ENCODE measurements around the gene NEDD8. TPM values are rescaled to one million over a fixed set of nuclear protein-coding genes. Genes with fewer than 3 reads are reported as not detected.

NEDD8 gene
- total RNA-seq, 1 donor from 2014 or later: 73.5 TPM

GRCh38 chr14:24196071-24197055 lies 35.8 kb downstream of the NEDD8 start:
- DNase-seq: peak; percentile 16

GRCh38 chr14:24195186-24196070 lies 36.7 kb downstream of the NEDD8 start, which contains the start of gene TM9SF1:
Gene TM9SF1 (minus strand): TSS chr14:24195441. CDS start chr14:24195019, 422 bp downstream.
- DNase-seq: peak; percentile 83

- DNase-seq: no peak
Measured at GRCh38 chr14:24194873-24195185, 37.3 kb downstream of the NEDD8 start.

- no peak for DNase-seq
Measured at GRCh38 chr14:24194186-24194872, 37.8 kb downstream of the NEDD8 start.

GRCh38 chr14:24192933-24193332 lies 39.2 kb downstream of the NEDD8 start:
- DNase-seq: no peak

- no peak for DNase-seq
Measured at GRCh38 chr14:24190416-24190815, 41.8 kb downstream of the NEDD8 start.

- DNase-seq: no peak
Measured at GRCh38 chr14:24189460-24189859, 42.7 kb downstream of the NEDD8 start.

- no peak for DNase-seq
Measured at GRCh38 chr14:24189059-24189375, 43.1 kb downstream of the NEDD8 start.

GRCh38 chr14:24188251-24189058 lies 43.7 kb downstream of the NEDD8 start, which contains the start of gene IPO4:
Gene IPO4 (minus strand): TSS chr14:24188816. CDS start chr14:24188787, 29 bp downstream.
- DNase-seq: peak; percentile 97

GRCh38 chr14:24187539-24187915 lies 44.6 kb downstream of the NEDD8 start:
- no peak for DNase-seq

GRCh38 chr14:24186831-24187538 lies 45.2 kb downstream of the NEDD8 start:
- DNase-seq: no peak

GRCh38 chr14:24185741-24186140 lies 46.4 kb downstream of the NEDD8 start:
- no peak for DNase-seq

- no peak for DNase-seq
Measured at GRCh38 chr14:24185026-24185425, 47.1 kb downstream of the NEDD8 start.

GRCh38 chr14:24184104-24184970 lies 47.8 kb downstream of the NEDD8 start:
- no peak for DNase-seq

- no peak for DNase-seq
Measured at GRCh38 chr14:24183014-24183481, 49.1 kb downstream of the NEDD8 start.

- DNase-seq: no peak
Measured at GRCh38 chr14:24182110-24182882, 49.9 kb downstream of the NEDD8 start.

- no peak for DNase-seq
Measured at GRCh38 chr14:24181371-24182077, 50.6 kb downstream of the NEDD8 start.
